NCI-H2196 (cell line): ENCODE measurements around the gene LRRC45.
A peak's percentile ranks its signal among the peaks of the same experiment; 100 is the strongest.
"Not testable (repeated sequence)": the region's sequence is repeated elsewhere in the genome, so short reads cannot be mapped to it uniquely, and the experiment has no call there.

Experiments used
- DNase-seq: peaks from one replicate; lab custom pipeline; 2025; ENCODE audit not compliant: unreplicated experiment; lab: John Stamatoyannopoulos, UW

The LRRC45 gene

GRCh38 chr17:82022981-82023446 lies at the start of gene LRRC45:
TSS of gene LRRC45 (plus strand) at chr17:82023305. CDS start at chr17:82023644, 339 bp downstream.
- DNase-seq, result peak; percentile 100

GRCh38 chr17:81973432-81973831 lies 49.7 kb upstream of the LRRC45 start:
- no peak for DNase-seq

GRCh38 chr17:81976332-81977210 lies 46.5 kb upstream of the LRRC45 start:
- DNase-seq, result peak; percentile 95

- peak; percentile 97 for DNase-seq
Measured at GRCh38 chr17:81977211-81977808, 45.8 kb upstream of the LRRC45 start, which contains the start of gene ASPSCR1. TSS of gene ASPSCR1 (plus strand) at chr17:81977629. CDS start at chr17:81977647, 18 bp downstream.

- DNase-seq, result no peak
Measured at GRCh38 chr17:81978524-81979298, 44.4 kb upstream of the LRRC45 start.

GRCh38 chr17:81980122-81980521 lies 43.0 kb upstream of the LRRC45 start:
- no peak for DNase-seq

GRCh38 chr17:81980707-81981343 lies 42.3 kb upstream of the LRRC45 start:
- DNase-seq, result no peak

- DNase-seq, result not testable (repeated sequence)
Measured at GRCh38 chr17:81981511-81981910, 41.6 kb upstream of the LRRC45 start.

GRCh38 chr17:81983011-81983638 lies 40.0 kb upstream of the LRRC45 start:
- DNase-seq, result no peak

GRCh38 chr17:81983639-81984373 lies 39.3 kb upstream of the LRRC45 start:
- DNase-seq, result no peak

- DNase-seq, result no peak
Measured at GRCh38 chr17:81984773-81985410, 38.2 kb upstream of the LRRC45 start.

GRCh38 chr17:81986606-81987005 lies 36.5 kb upstream of the LRRC45 start:
- no peak for DNase-seq

- DNase-seq, result no peak
Measured at GRCh38 chr17:81987161-81987770, 35.8 kb upstream of the LRRC45 start.

GRCh38 chr17:81990836-81991683 lies 32.0 kb upstream of the LRRC45 start:
- DNase-seq, result no peak

- peak; percentile 98 for DNase-seq
Measured at GRCh38 chr17:81991684-81992305, 31.3 kb upstream of the LRRC45 start.

GRCh38 chr17:81992306-81993102 lies 30.6 kb upstream of the LRRC45 start:
- no peak for DNase-seq
